Thyroid gland (tissue), 4 donors: ENCODE data around the gene SIPA1L3.

Source experiments
- CTCF ChIP-seq, 6 experiments: fragments of 200-600 bp in 3 of 6; fragments of 450-650 bp in 3 of 6; sonication (generic) in 3 of 6; IDR thresholded peaks; one replicate each; pipeline ENCODE4 v1.5.1; 2016 to 2019; ENCODE audit warnings: antibody characterized with exemption in 6 of 6, mild to moderate bottlenecking in 2 of 6, inconsistent platforms in 1 of 6, moderate library complexity in 1 of 6
- POLR2A ChIP-seq, 2 donors: fragments of 450-650 bp; IDR thresholded peaks; one replicate each; pipeline ENCODE4 v1.6.1; 2017; ENCODE audit warnings: antibody characterized with exemption in 2 of 2, mild to moderate bottlenecking in 2 of 2, moderate library complexity in 1 of 2

DNA sequence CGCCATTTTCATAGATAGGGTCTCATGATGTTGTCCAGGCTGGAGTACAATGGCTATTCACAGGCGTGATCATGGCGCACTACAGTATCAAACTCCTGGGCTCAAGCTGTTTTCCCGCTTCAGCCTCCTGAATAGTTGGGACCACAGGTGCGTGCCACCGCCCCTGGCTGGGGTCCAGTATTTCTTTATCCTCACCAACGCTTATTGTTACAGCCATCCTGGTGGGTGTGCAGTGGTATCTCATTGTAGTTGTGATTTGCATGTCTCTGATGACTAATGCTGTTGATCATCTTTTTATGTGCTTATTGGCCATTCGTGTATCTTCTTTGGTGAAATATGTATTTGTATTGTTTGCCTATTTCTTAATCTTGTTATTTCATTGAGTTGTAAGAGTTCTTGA lies 49.0 kb downstream of the SIPA1L3 start:
- TF ChIP-seq CTCF (IDR thresholded peaks at IDR 0.05): no peak
- TF ChIP-seq POLR2A (IDR thresholded peaks at IDR 0.05): no peak
